OCI-LY3 (cell line): ENCODE measurements around the gene COA8.

Experiments used
- H2AFZ ChIP-seq: fragments of 200-600, 300-600 bp; shearing (Covaris generic); 2 replicates; pipeline ENCODE4 v1.6.0; 2014; ENCODE audit warnings: antibody characterized with exemption, low read depth, low read length
- H3K27ac ChIP-seq: fragments of 200-600, 300-600 bp; sonication (generic); 2 replicates; pipeline ENCODE4 v1.5.1; 2014; ENCODE audit warnings: mild to moderate bottlenecking, low read length, moderate library complexity, mixed read lengths
- H3K27me3 ChIP-seq: fragments of 200-600, 300-600 bp; sonication (generic); 2 replicates; pipeline ENCODE4 v1.6.1; 2014; ENCODE audit warnings: low read depth, low read length, mixed read lengths
- H3K36me3 ChIP-seq: fragments of 200-600, 300-600 bp; sonication (generic); replicated peaks from 2 replicates; pipeline ENCODE3; 2014; ENCODE audit warnings: low read depth, low read length, mixed read lengths
- H3K4me1 ChIP-seq: fragments of 300-600, 200-600 bp; sonication (generic); 2 replicates; pipeline ENCODE4 v1.6.1; 2014; ENCODE audit warnings: low read length, mixed read lengths
- H3K4me2 ChIP-seq: fragments of 200-600, 300-600 bp; sonication (generic); 2 replicates; pipeline ENCODE4 v1.6.1; 2014; ENCODE audit warnings: low read length, mixed read lengths
- H3K4me3 ChIP-seq: fragments of 300-600, 200-600 bp; sonication (generic); 2 replicates; pipeline ENCODE4 v1.5.1; 2014; ENCODE audit warnings: antibody characterized with exemption, mild to moderate bottlenecking, low read length, moderate library complexity
- H3K79me2 ChIP-seq: fragments of 300-600, 200-600 bp; shearing (Covaris generic); 2 replicates; pipeline ENCODE4 v1.6.1; 2014; ENCODE audit warnings: mild to moderate bottlenecking, low read length, mixed read lengths
- H3K9ac ChIP-seq: fragments of 300-600, 200-600 bp; shearing (Covaris generic); 2 replicates; pipeline ENCODE4 v1.6.0; 2014; ENCODE audit warnings: mild to moderate bottlenecking, low read length, moderate library complexity
- H3K9me3 ChIP-seq: fragments of 200-600, 300-600 bp; shearing (Covaris generic); 2 replicates; pipeline ENCODE4 v1.6.1; 2014; ENCODE audit warnings: low read length, mixed read lengths; ENCODE audit not compliant: insufficient read depth
- H4K20me1 ChIP-seq: fragments of 200-600, 300-600 bp; sonication (generic); 2 replicates; pipeline ENCODE4 v1.6.1; 2016; ENCODE audit warnings: low read length, mixed read lengths; ENCODE audit not compliant: insufficient read depth
- CTCF ChIP-seq: fragments of 200-600, 300-600 bp; sonication (generic); IDR thresholded peaks from 2 replicates; pipeline ENCODE4 v1.5.1; 2014; ENCODE audit warnings: antibody characterized with exemption, low read length, low read depth
- EZH2phosphoT487 ChIP-seq: fragments of 200-600 bp; shearing (Covaris generic); IDR thresholded peaks from 2 replicates; pipeline ENCODE4 v1.6.1; 2018; ENCODE audit warnings: antibody characterized with exemption, mixed run types, low read depth

COA8 gene

GRCh38 chr14:103558071-103558882, 4.5 kb upstream of the COA8 start:
- TF ChIP-seq CTCF: no peak
- TF ChIP-seq EZH2phosphoT487: no peak
- Histone ChIP-seq H2AFZ (no peak overlapping the region), H3K9me3 (no peaks in the 10 kb centered on the region), H3K27ac (no peak overlapping the region), H3K79me2 (peaks cover 61% of the 10 kb centered on the region), H3K4me2 (no peak overlapping the region), H4K20me1 (peaks cover 34% of the 10 kb centered on the region), H3K27me3 (no peaks in the 10 kb centered on the region), H3K9ac (no peak overlapping the region), H3K4me3 (no peak overlapping the region), H3K4me1 (peaks cover 9% of the 10 kb centered on the region), H3K36me3 (peaks cover 29% of the 10 kb centered on the region)

GRCh38 chr14:103559766-103560165, 3.0 kb upstream of the COA8 start:
- peaks cover 34% of the 10 kb centered on the region for H4K20me1 ChIP-seq
- no peaks in the 10 kb centered on the region for H3K9me3 ChIP-seq
- H3K4me1 ChIP-seq: peaks cover 16% of the 10 kb centered on the region
- no peak overlapping the region for H3K4me3 ChIP-seq
- no peak overlapping the region for H3K9ac ChIP-seq
- peaks cover 74% of the 10 kb centered on the region for H3K79me2 ChIP-seq
- H3K27me3 ChIP-seq: no peaks in the 10 kb centered on the region
- H3K4me2 ChIP-seq: no peak overlapping the region
- TF ChIP-seq CTCF (no peak), EZH2phosphoT487 (no peak)
- H3K27ac ChIP-seq: no peak overlapping the region
- no peak overlapping the region for H2AFZ ChIP-seq
- peaks cover 29% of the 10 kb centered on the region for H3K36me3 ChIP-seq

- H3K27me3 ChIP-seq: no peaks in the 10 kb centered on the region
- H3K9me3 ChIP-seq: no peaks in the 10 kb centered on the region
- peak overlapping the region; percentile 93 for H3K4me3 ChIP-seq
- no peak for TF ChIP-seq EZH2phosphoT487
- TF ChIP-seq CTCF: no peak
- no peak overlapping the region for H2AFZ ChIP-seq
- H3K36me3 ChIP-seq: peaks cover 29% of the 10 kb centered on the region
- H3K4me1 ChIP-seq: peaks cover 22% of the 10 kb centered on the region
- H4K20me1 ChIP-seq: peaks cover 34% of the 10 kb centered on the region
- H3K4me2 ChIP-seq: peak overlapping the region; percentile 82
- peak overlapping the region; percentile 90; the same call in 1 of the 2 replicates for H3K9ac ChIP-seq
- H3K27ac ChIP-seq: no peak overlapping the region
- H3K79me2 ChIP-seq: peaks cover 81% of the 10 kb centered on the region
Observed at GRCh38 chr14:103560691-103561090, 2.1 kb upstream of the COA8 start.

GRCh38 chr14:103561381-103562178, 1.2 kb upstream of the COA8 start:
- H4K20me1 ChIP-seq: peaks cover 34% of the 10 kb centered on the region
- peak overlapping the region; percentile 93 for H3K4me3 ChIP-seq
- peak overlapping the region; percentile 90 for H3K9ac ChIP-seq
- H3K36me3 ChIP-seq: peaks cover 29% of the 10 kb centered on the region
- peak overlapping the region; percentile 82 for H3K4me2 ChIP-seq
- H3K4me1 ChIP-seq: peaks cover 26% of the 10 kb centered on the region
- no peaks in the 10 kb centered on the region for H3K27me3 ChIP-seq
- peaks cover 87% of the 10 kb centered on the region for H3K79me2 ChIP-seq
- no peaks in the 10 kb centered on the region for H3K9me3 ChIP-seq
- no peak overlapping the region for H2AFZ ChIP-seq
- TF ChIP-seq CTCF: no peak
- TF ChIP-seq EZH2phosphoT487: no peak
- peak overlapping the region; percentile 77 for H3K27ac ChIP-seq
